Transverse colon (tissue), 4 donors: ENCODE data around the gene SPPL3. TPM values are rescaled to one million over a fixed set of nuclear protein-coding genes. Genes with fewer than 3 reads are reported as not detected.

ENCODE experiments used
- DNase-seq: peaks from one replicate; pipeline ENCODE4 v3.0.0-alpha.2; 2019
- H3K27ac ChIP-seq, 4 donors: fragments of 200-600 bp; sonication (generic); 2 replicates each; pipeline ENCODE4 v1.5.1; 2016 to 2018; ENCODE audit warnings: inconsistent platforms in 4 of 4
- H3K27me3 ChIP-seq: fragments of 200-600 bp; sonication (generic); 2 replicates; pipeline ENCODE4 v1.5.1; 2017; ENCODE audit warnings: inconsistent platforms
- H3K36me3 ChIP-seq, 4 donors: fragments of 200-600 bp; sonication (generic); 2 replicates each; pipeline ENCODE4 v1.5.1; 2017 to 2019; ENCODE audit warnings: inconsistent platforms in 4 of 4
- H3K4me1 ChIP-seq, 4 donors: fragments of 200-600 bp; sonication (generic); 2 replicates each; pipeline ENCODE4 v1.5.1; 2017 to 2020; ENCODE audit warnings: inconsistent platforms in 4 of 4
- H3K4me3 ChIP-seq, 4 donors: fragments of 200-600 bp; sonication (generic); 1 replicate in 1 of 4; 2 replicates in 3 of 4; pipeline versions ENCODE4 v1.5.1 to v1.6.1; 2017 to 2019; ENCODE audit warnings: inconsistent platforms in 4 of 4
- H3K9me3 ChIP-seq, 2 donors: fragments of 200-600 bp; sonication (generic); 2 replicates each; pipeline ENCODE4 v1.5.1; 2017 to 2019; ENCODE audit warnings: inconsistent platforms in 2 of 2
- CTCF ChIP-seq, 5 experiments: fragments of 200-600 bp in 3 of 5; fragments of 450-650 bp in 2 of 5; sonication (generic) in 3 of 5; IDR thresholded peaks; 1 replicate in 2 of 5; 2 replicates in 3 of 5; pipeline ENCODE4 v1.5.1; 2016 to 2017; ENCODE audit warnings: antibody characterized with exemption in 5 of 5, inconsistent platforms in 3 of 5, mild to moderate bottlenecking in 2 of 5, moderate library complexity in 1 of 5
- EP300 ChIP-seq: sonication (generic); formaldehyde crosslinking; IDR thresholded peaks from one replicate; pipeline ENCODE4 v1.6.1; 2017; ENCODE audit warnings: antibody characterized with exemption, low read depth
- POLR2A ChIP-seq: fragments of 450-650 bp; IDR thresholded peaks from one replicate; pipeline ENCODE4 v1.6.1; 2016; ENCODE audit warnings: antibody characterized with exemption, mild to moderate bottlenecking, moderate library complexity
- POLR2AphosphoS5 ChIP-seq, 3 donors: sonication (generic); formaldehyde crosslinking; IDR thresholded peaks; one replicate each; pipeline ENCODE4 v1.6.1; 2016; ENCODE audit warnings: antibody characterized with exemption in 3 of 3
- WGBS, 2 donors: methylation state at CpG; one replicate each; pipeline ENCODE4 v1.1.5; 2018; ENCODE audit warnings: low coverage in 1 of 2; 5-methylcytosine and 5-hydroxymethylcytosine counted together
- in situ Hi-C, 4 donors: fragments of 200-750 bp; cut with MboI; loops; one replicate each; pipeline versions ENCODE4 v1.15.0 to v1.15.1; 2017; ENCODE audit warnings: low sequenced_read_pairs in 3 of 4, low pct_ligation_motif_present in 1 of 4, low pct_unique_long_range_greater_than_20kb in 1 of 4
- intact Hi-C: fragments of 100-400 bp; cut with DNase I; formaldehyde crosslinking; loops from one replicate; pipeline ENCODE4 v1.15.1; 2023; ENCODE audit warnings: low total_unique reads
- total RNA-seq, 4 donors: library from RNA; depleted of rRNA; stranded (reverse); fragments of >200 nt; gene quantifications; one replicate each; pipeline ENCODE4 v1.1.0, GENCODE V29; 2016

The SPPL3 gene
- total RNA-seq, 4 donors from 2014 or later: 34.7 to 45.4 (median 41.6) TPM

DNA sequence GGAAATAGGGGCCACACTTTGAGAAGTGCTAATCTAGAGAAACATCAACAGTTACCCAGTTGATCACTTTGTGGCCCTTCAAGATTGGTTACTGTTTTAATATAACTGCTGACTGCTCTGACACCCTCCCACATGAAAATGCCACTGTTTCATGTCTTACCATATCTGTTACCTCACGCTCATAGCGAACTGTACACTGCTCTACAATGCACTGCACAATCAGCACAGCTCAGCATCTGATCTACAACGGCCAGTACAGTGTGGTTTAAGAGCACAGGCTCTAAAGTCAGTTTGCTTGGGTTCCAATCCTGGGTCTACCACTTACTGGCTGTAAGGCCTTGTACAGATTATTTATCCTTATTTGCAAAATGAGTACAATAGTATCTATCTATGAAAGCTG lies 39.1 kb downstream of the SPPL3 start:
- no peak for TF ChIP-seq POLR2AphosphoS5 (IDR thresholded peaks at IDR 0.05)
- TF ChIP-seq CTCF (IDR thresholded peaks at IDR 0.05): no peak
- no peak for TF ChIP-seq POLR2A
- no peak for TF ChIP-seq EP300
- Histone ChIP-seq H3K27ac (no peak overlapping the region), H3K4me3 (no peak overlapping the region), H3K36me3 (no peaks in the 10 kb centered on the region), H3K27me3 (no peaks in the 10 kb centered on the region), H3K4me1 (peaks cover 0 to 22% (median 9%) of the 10 kb centered on the region in 4 donors), H3K9me3 (no peaks in the 10 kb centered on the region)
- no peak for DNase-seq
- intact Hi-C loops (no loop called here), in situ Hi-C loops (no loop called here)
- WGBS, 2 donors: 81% methylated on average over 3 of the region's 3 CpGs; no CpG with 5 or more reads in 1 of the 2 donors

GRCh38 chr12:120862664-120863063 lies 41.5 kb downstream of the SPPL3 start:
- Histone ChIP-seq H3K9me3 (peaks cover 3 to 4% of the 10 kb centered on the region in 2 donors), H3K4me1 (peaks cover 0 to 23% (median 7%) of the 10 kb centered on the region in 4 donors), H3K27ac (no peak overlapping the region), H3K4me3 (no peak overlapping the region), H3K27me3 (no peaks in the 10 kb centered on the region), H3K36me3 (no peaks in the 10 kb centered on the region)
- intact Hi-C loops: no loop called here
- WGBS, 2 donors: 91 to 100% methylated on average over 1 of the region's 1 CpG
- DNase-seq: no peak
- no peak for TF ChIP-seq POLR2A
- no peak for TF ChIP-seq CTCF (IDR thresholded peaks at IDR 0.05)
- no peak for TF ChIP-seq EP300
- TF ChIP-seq POLR2AphosphoS5 (IDR thresholded peaks at IDR 0.05): no peak
- in situ Hi-C loops: no loop called here

GRCh38 chr12:120861074-120861795 lies 42.9 kb downstream of the SPPL3 start:
- H3K4me3 ChIP-seq: no peak overlapping the region

More at GRCh38 chr12:120861074-120861795, 42.9 kb downstream of the SPPL3 start:
- Histone ChIP-seq H3K9me3 (peaks cover 3 to 4% of the 10 kb centered on the region in 2 donors), H3K27ac (no peak overlapping the region), H3K27me3 (no peaks in the 10 kb centered on the region), H3K36me3 (no peaks in the 10 kb centered on the region), H3K4me1 (peaks cover 0 to 24% (median 10%) of the 10 kb centered on the region in 4 donors)
- no peak for DNase-seq
- WGBS, 2 donors: 98 to 100% methylated on average over 3 of the region's 3 CpGs
- intact Hi-C loops: no loop called here
- in situ Hi-C loops: no loop called here
- no peak for TF ChIP-seq POLR2A
- TF ChIP-seq CTCF (IDR thresholded peaks at IDR 0.05): no peak
- TF ChIP-seq POLR2AphosphoS5 (IDR thresholded peaks at IDR 0.05): no peak
- no peak for TF ChIP-seq EP300
